GM12873 (cell line): ENCODE data around the gene LPP.

Experiments used
- CTCF ChIP-seq: IDR thresholded peaks from 2 replicates; pipeline ENCODE4 v1.5.1; 2012; ENCODE audit warnings: low read depth, mild to moderate bottlenecking, moderate library complexity, low read length, control low read depth; ENCODE audit not compliant: insufficient read depth; ENCODE audit errors: missing control alignments

LPP gene

GRCh38 chr3:188402229-188402628 lies 248.3 kb downstream of the LPP start:
- no peak for TF ChIP-seq CTCF

GRCh38 chr3:188403404-188403803 lies 249.4 kb downstream of the LPP start:
- no peak for TF ChIP-seq CTCF

GRCh38 chr3:188404124-188404523 lies 250.2 kb downstream of the LPP start:
- TF ChIP-seq CTCF = no peak

GRCh38 chr3:188404701-188405100 lies 250.7 kb downstream of the LPP start:
- no peak for TF ChIP-seq CTCF

GRCh38 chr3:188407158-188407880 lies 253.4 kb downstream of the LPP start:
- no peak for TF ChIP-seq CTCF

- TF ChIP-seq CTCF = no peak
Observed at GRCh38 chr3:188408831-188409230, 254.9 kb downstream of the LPP start.

GRCh38 chr3:188411750-188412149 lies 257.8 kb downstream of the LPP start:
- no peak for TF ChIP-seq CTCF
